ENCODE measurements around the gene DOCK4.

DNA sequence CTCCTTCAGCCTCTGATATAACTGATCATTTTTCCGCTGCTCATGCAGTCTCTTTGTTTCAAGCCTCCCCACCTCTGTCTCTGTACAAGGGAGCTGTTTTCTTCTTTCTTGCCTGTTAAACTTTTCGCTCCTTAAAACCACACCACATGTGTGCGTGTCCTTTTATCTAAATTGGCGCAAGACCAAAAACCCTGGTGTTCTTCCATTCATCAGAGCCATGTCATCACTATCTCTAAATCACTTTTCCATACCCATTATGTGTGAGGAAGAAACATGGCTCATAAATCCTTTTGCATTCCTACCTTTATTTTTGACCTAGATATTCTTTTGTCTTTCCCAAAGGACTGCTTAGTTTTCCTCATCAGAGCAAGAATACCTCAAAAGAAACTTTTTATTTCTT lies 404.9 kb downstream of the DOCK4 start:
- TF ChIP-seq, protein P1, sequence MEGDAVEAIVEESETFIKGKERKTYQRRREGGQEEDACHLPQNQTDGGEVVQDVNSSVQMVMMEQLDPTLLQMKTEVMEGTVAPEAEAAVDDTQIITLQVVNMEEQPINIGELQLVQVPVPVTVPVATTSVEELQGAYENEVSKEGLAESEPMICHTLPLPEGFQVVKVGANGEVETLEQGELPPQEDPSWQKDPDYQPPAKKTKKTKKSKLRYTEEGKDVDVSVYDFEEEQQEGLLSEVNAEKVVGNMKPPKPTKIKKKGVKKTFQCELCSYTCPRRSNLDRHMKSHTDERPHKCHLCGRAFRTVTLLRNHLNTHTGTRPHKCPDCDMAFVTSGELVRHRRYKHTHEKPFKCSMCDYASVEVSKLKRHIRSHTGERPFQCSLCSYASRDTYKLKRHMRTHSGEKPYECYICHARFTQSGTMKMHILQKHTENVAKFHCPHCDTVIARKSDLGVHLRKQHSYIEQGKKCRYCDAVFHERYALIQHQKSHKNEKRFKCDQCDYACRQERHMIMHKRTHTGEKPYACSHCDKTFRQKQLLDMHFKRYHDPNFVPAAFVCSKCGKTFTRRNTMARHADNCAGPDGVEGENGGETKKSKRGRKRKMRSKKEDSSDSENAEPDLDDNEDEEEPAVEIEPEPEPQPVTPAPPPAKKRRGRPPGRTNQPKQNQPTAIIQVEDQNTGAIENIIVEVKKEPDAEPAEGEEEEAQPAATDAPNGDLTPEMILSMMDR (IDR thresholded peaks at IDR 0.05): no peak
- TF ChIP-seq POLR2A (IDR thresholded peaks at IDR 0.05): no peak

All from esophagus squamous epithelium (tissue), 4 donors.